ENCODE results near the gene SLCO2A1. TPM values are rescaled to one million over a fixed set of nuclear protein-coding genes. Genes with fewer than 3 reads are reported as not detected.

SLCO2A1 gene
- total and polyA plus RNA-seq, 2 donors from 2014 or later = 27.2 to 169 TPM

GRCh38 chr3:134030379-134031347 is 938 bp upstream of the SLCO2A1 start:
- H3K9me3 ChIP-seq (ENCODE audit: control insufficient read depth in 2 of 3, insufficient read depth in 1 of 3, low read length in 3 of 3) = no peaks in the 10 kb centered on the region
- FAIRE-seq (no peak), DNase-seq (peak in 4 of 5 donors; percentile 86 to 92 (median 89))
- H3K36me3 ChIP-seq (ENCODE audit: control insufficient read depth in 2 of 3, insufficient read depth in 3 of 3, low read length in 3 of 3) = no peaks in the 10 kb centered on the region
- TF ChIP-seq CTCF (IDR thresholded peaks at IDR 0.05; ENCODE audit: borderline replicate concordance, extremely low read depth, insufficient read depth) = no peak
- H3K9ac ChIP-seq (ENCODE audit: low read length in 3 of 3) = no peak overlapping the region
- peak overlapping the region; percentile 3 to 76 (median 45) for H3K4me3 ChIP-seq (ENCODE audit: low read length in 3 of 3)
- H3K27ac ChIP-seq (ENCODE audit: low read depth in 2 of 2, low read length in 2 of 2) = peak overlapping the region in 1 of 2 donors; percentile 37
- H3K27me3 ChIP-seq (ENCODE audit: control insufficient read depth, insufficient read depth, low read length) = no peaks in the 10 kb centered on the region
- intact Hi-C loops (cut with DNase I) = no loop called here
- H3K4me1 ChIP-seq (ENCODE audit: control insufficient read depth in 2 of 3, insufficient read depth in 2 of 3, low read depth in 1 of 3, low read length in 3 of 3) = peaks cover 0 to 6% (median 0%) of the 10 kb centered on the region in 3 donors

GRCh38 chr3:134029256-134029733 is 430 bp downstream of the SLCO2A1 start:
- Histone ChIP-seq H3K4me3 (ENCODE audit: low read length in 3 of 3) (peak overlapping the region; percentile 50 to 76 (median 67)), H3K27me3 (ENCODE audit: control insufficient read depth, insufficient read depth, low read length) (no peaks in the 10 kb centered on the region), H3K9me3 (ENCODE audit: control insufficient read depth in 2 of 3, insufficient read depth in 1 of 3, low read length in 3 of 3) (no peaks in the 10 kb centered on the region), H3K4me1 (ENCODE audit: control insufficient read depth in 2 of 3, insufficient read depth in 2 of 3, low read depth in 1 of 3, low read length in 3 of 3) (peaks cover 0 to 6% (median 0%) of the 10 kb centered on the region in 3 donors), H3K27ac (ENCODE audit: low read depth in 2 of 2, low read length in 2 of 2) (peak overlapping the region; percentile 63 to 72), H3K9ac (ENCODE audit: low read length in 3 of 3) (peak overlapping the region; percentile 4 to 82 (median 60)), H3K36me3 (ENCODE audit: control insufficient read depth in 2 of 3, insufficient read depth in 3 of 3, low read length in 3 of 3) (no peaks in the 10 kb centered on the region)
- TF ChIP-seq CTCF (IDR thresholded peaks at IDR 0.05; ENCODE audit: borderline replicate concordance, extremely low read depth, insufficient read depth) = no peak
- DNase-seq = peak in 4 of 5 donors; percentile 58 to 78 (median 65)
- intact Hi-C loops (cut with DNase I) = no loop called here
- no peak for FAIRE-seq

GRCh38 chr3:134028486-134029255 is 1.1 kb downstream of the SLCO2A1 start:
- peak overlapping the region; percentile 50 to 76 (median 67) for H3K4me3 ChIP-seq (ENCODE audit: low read length in 3 of 3)
- peaks cover 0 to 6% (median 0%) of the 10 kb centered on the region in 3 donors for H3K4me1 ChIP-seq (ENCODE audit: control insufficient read depth in 2 of 3, insufficient read depth in 2 of 3, low read depth in 1 of 3, low read length in 3 of 3)
- TF ChIP-seq CTCF (IDR thresholded peaks at IDR 0.05; ENCODE audit: borderline replicate concordance, extremely low read depth, insufficient read depth) = no peak
- no peaks in the 10 kb centered on the region for H3K27me3 ChIP-seq (ENCODE audit: control insufficient read depth, insufficient read depth, low read length)
- H3K36me3 ChIP-seq (ENCODE audit: control insufficient read depth in 2 of 3, insufficient read depth in 3 of 3, low read length in 3 of 3) = no peaks in the 10 kb centered on the region
- H3K27ac ChIP-seq (ENCODE audit: low read depth in 2 of 2, low read length in 2 of 2) = peak overlapping the region; percentile 37 to 63
- DNase-seq (peak in 3 of 5 donors; percentile 34 to 55 (median 55)), FAIRE-seq (no peak)
- peak overlapping the region in 2 of 3 donors; percentile 60 to 82 for H3K9ac ChIP-seq (ENCODE audit: low read length in 3 of 3)
- intact Hi-C loops (cut with DNase I) = no loop called here
- no peaks in the 10 kb centered on the region for H3K9me3 ChIP-seq (ENCODE audit: control insufficient read depth in 2 of 3, insufficient read depth in 1 of 3, low read length in 3 of 3)
